Parathyroid adenoma (tissue), 2 donors: ENCODE measurements around the gene TGFBR1.

Experiments
- H2AFZ ChIP-seq: fragments of 300-600 bp; sonication (generic); one replicate; pipeline ENCODE4 v1.7.0; 2017; ENCODE audit warnings: antibody characterized with exemption, mild to moderate bottlenecking
- H3K27ac ChIP-seq: fragments of 300-600 bp; sonication (generic); one replicate; pipeline ENCODE4 v1.7.0; 2017
- H3K27me3 ChIP-seq: fragments of 300-600 bp; sonication (generic); one replicate; pipeline ENCODE4 v1.7.0; 2017; ENCODE audit warnings: low read length; ENCODE audit not compliant: control insufficient read depth, insufficient read depth
- H3K36me3 ChIP-seq: fragments of 300-600 bp; sonication (generic); one replicate; pipeline ENCODE4 v1.7.0; 2017; ENCODE audit warnings: low read length; ENCODE audit not compliant: control insufficient read depth, insufficient read depth
- H3K4me1 ChIP-seq: fragments of 300-600 bp; sonication (generic); one replicate; pipeline ENCODE4 v1.7.0; 2017; ENCODE audit warnings: control low read depth
- H3K4me2 ChIP-seq: fragments of 300-600 bp; sonication (generic); one replicate; pipeline ENCODE4 v1.7.0; 2017; ENCODE audit warnings: low read length
- H3K4me3 ChIP-seq: fragments of 300-600 bp; sonication (generic); one replicate; pipeline ENCODE4 v1.7.0; 2017; ENCODE audit warnings: low read depth, low read length
- H3K79me2 ChIP-seq: fragments of 300-600 bp; sonication (generic); one replicate; pipeline ENCODE4 v1.7.0; 2017; ENCODE audit warnings: control low read depth
- H3K9ac ChIP-seq: fragments of 300-600 bp; sonication (generic); one replicate; pipeline ENCODE4 v1.7.0; 2017; ENCODE audit warnings: mild to moderate bottlenecking
- H3K9me3 ChIP-seq: fragments of 300-600 bp; sonication (generic); one replicate; pipeline ENCODE4 v1.7.0; 2017; ENCODE audit warnings: low read length; ENCODE audit not compliant: control insufficient read depth
- CTCF ChIP-seq: fragments of 300-600 bp; sonication (generic); IDR thresholded peaks from one replicate; pipeline ENCODE4 v1.7.0; 2017; ENCODE audit warnings: antibody characterized with exemption, mild to moderate bottlenecking
- donor health status: primary hyperparathyroidism.

TGFBR1 gene

GRCh38 chr9:99181206-99181605, 76.3 kb downstream of the TGFBR1 start:
- no peak overlapping the region for H3K27ac ChIP-seq
- no peaks in the 10 kb centered on the region for H3K9me3 ChIP-seq
- H3K4me2 ChIP-seq, result no peak overlapping the region
- no peak overlapping the region for H3K9ac ChIP-seq
- no peaks in the 10 kb centered on the region for H3K79me2 ChIP-seq
- no peak for TF ChIP-seq CTCF
- no peak overlapping the region for H3K4me3 ChIP-seq
- H3K27me3 ChIP-seq, result no peaks in the 10 kb centered on the region
- H2AFZ ChIP-seq, result no peak overlapping the region
- no peaks in the 10 kb centered on the region for H3K36me3 ChIP-seq
- no peaks in the 10 kb centered on the region for H3K4me1 ChIP-seq

- no peaks in the 10 kb centered on the region for H3K36me3 ChIP-seq
- no peaks in the 10 kb centered on the region for H3K9me3 ChIP-seq
- no peaks in the 10 kb centered on the region for H3K4me1 ChIP-seq
- H3K9ac ChIP-seq, result no peak overlapping the region
- no peak overlapping the region for H2AFZ ChIP-seq
- H3K27ac ChIP-seq, result no peak overlapping the region
- no peak overlapping the region for H3K4me3 ChIP-seq
- no peak for TF ChIP-seq CTCF
- H3K27me3 ChIP-seq, result no peaks in the 10 kb centered on the region
- H3K79me2 ChIP-seq, result no peaks in the 10 kb centered on the region
- no peak overlapping the region for H3K4me2 ChIP-seq
These were observed 76.7 kb downstream of the TGFBR1 start for GRCh38 chr9:99181621-99182020.

- Histone ChIP-seq H3K27me3 (no peaks in the 10 kb centered on the region), H2AFZ (no peak overlapping the region), H3K4me3 (no peak overlapping the region), H3K27ac (no peak overlapping the region), H3K9ac (no peak overlapping the region), H3K9me3 (no peaks in the 10 kb centered on the region), H3K4me1 (no peaks in the 10 kb centered on the region), H3K4me2 (no peak overlapping the region), H3K79me2 (no peaks in the 10 kb centered on the region), H3K36me3 (no peaks in the 10 kb centered on the region)
- no peak for TF ChIP-seq CTCF
These were observed 77.4 kb downstream of the TGFBR1 start for GRCh38 chr9:99182356-99182755.

- TF ChIP-seq CTCF, result no peak
- no peak overlapping the region for H3K4me2 ChIP-seq
- H3K27me3 ChIP-seq, result no peaks in the 10 kb centered on the region
- H3K4me1 ChIP-seq, result no peaks in the 10 kb centered on the region
- H3K36me3 ChIP-seq, result no peaks in the 10 kb centered on the region
- H3K9me3 ChIP-seq, result no peaks in the 10 kb centered on the region
- no peak overlapping the region for H3K4me3 ChIP-seq
- H3K9ac ChIP-seq, result no peak overlapping the region
- no peak overlapping the region for H3K27ac ChIP-seq
- H2AFZ ChIP-seq, result no peak overlapping the region
- no peaks in the 10 kb centered on the region for H3K79me2 ChIP-seq
These were observed 78.7 kb downstream of the TGFBR1 start for GRCh38 chr9:99183616-99184015.

GRCh38 chr9:99184110-99184474, 79.2 kb downstream of the TGFBR1 start:
- no peak overlapping the region for H2AFZ ChIP-seq
- no peak overlapping the region for H3K4me3 ChIP-seq
- TF ChIP-seq CTCF, result no peak
- no peaks in the 10 kb centered on the region for H3K27me3 ChIP-seq
- H3K9me3 ChIP-seq, result no peaks in the 10 kb centered on the region
- H3K36me3 ChIP-seq, result no peaks in the 10 kb centered on the region
- no peak overlapping the region for H3K27ac ChIP-seq
- H3K9ac ChIP-seq, result no peak overlapping the region
- H3K4me2 ChIP-seq, result no peak overlapping the region
- no peaks in the 10 kb centered on the region for H3K4me1 ChIP-seq
- no peaks in the 10 kb centered on the region for H3K79me2 ChIP-seq
